Progenitor cell of endocrine pancreas (in vitro differentiated cells): Measurements from ENCODE around the gene ACOT8. TPM values are rescaled to one million over a fixed set of nuclear protein-coding genes. Genes with fewer than 3 reads are reported as not detected.

Source experiments
- DNase-seq: peaks from one replicate; pipeline ENCODE4 v3.0.0; 2021; ENCODE audit warnings: low spot score; ENCODE audit not compliant: unreplicated experiment
- H3K27ac Mint-ChIP-seq: 2 replicates; pipeline ENCODE4 v1.8.0; 2021; ENCODE audit warnings: mild to moderate bottlenecking, moderate library complexity, mixed read lengths
- H3K27me3 Mint-ChIP-seq: 2 replicates; pipeline ENCODE4 v1.8.0; 2021; ENCODE audit warnings: mixed read lengths
- H3K36me3 Mint-ChIP-seq: 2 replicates; pipeline ENCODE4 v1.8.0; 2022; ENCODE audit warnings: mixed read lengths; ENCODE audit not compliant: insufficient read depth
- H3K4me1 Mint-ChIP-seq: 2 replicates; pipeline ENCODE4 v1.8.0; 2021; ENCODE audit warnings: low read depth, mixed read lengths
- H3K4me3 Mint-ChIP-seq: 2 replicates; pipeline ENCODE4 v1.8.0; 2021; ENCODE audit warnings: low read depth, mild to moderate bottlenecking, moderate library complexity, mixed read lengths
- H3K9me3 Mint-ChIP-seq: 2 replicates; pipeline ENCODE4 v1.8.0; 2021; ENCODE audit warnings: low read depth, mixed read lengths
- total RNA-seq: library from RNA; stranded (reverse); gene quantifications from 2 replicates; pipeline ENCODE4 v1.2.1, GENCODE V29; 2021
- TF ChIP-seq, protein P1 (sequence below): fragments of 200-600 bp; sonication (generic); IDR thresholded peaks from one replicate; pipeline ENCODE4 v1.5.0; 2021; ENCODE audit warnings: antibody characterized with exemption, mild to moderate bottlenecking; ENCODE audit not compliant: unreplicated experiment

Gene ACOT8
- total RNA-seq, 1 donor from 2014 or later: 23.0 TPM

DNA sequence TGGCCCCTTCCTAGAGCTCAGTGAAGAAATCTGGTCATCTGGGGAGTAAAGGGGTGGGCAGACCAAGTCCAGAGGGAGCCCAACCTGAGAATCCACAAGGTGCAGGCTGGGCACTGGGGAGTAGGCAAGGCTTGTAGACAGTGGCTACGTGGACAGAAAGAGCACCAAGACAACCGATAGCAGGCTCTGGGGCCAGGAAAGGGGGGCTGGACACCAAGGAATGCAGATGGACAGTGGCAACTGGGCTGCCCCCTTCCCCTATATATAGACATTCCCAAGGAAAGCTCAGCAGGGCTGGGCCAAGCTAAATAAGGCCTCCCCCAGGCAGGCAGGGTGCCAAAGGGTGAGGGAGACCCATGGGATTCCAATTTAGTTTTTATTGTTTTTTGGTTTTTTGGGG is 28.6 kb downstream of the ACOT8 start:
- no peak for DNase-seq
- no peaks in the 10 kb centered on the region for H3K36me3 Mint-ChIP-seq
- H3K27ac Mint-ChIP-seq: no peak overlapping the region
- no peaks in the 10 kb centered on the region for H3K9me3 Mint-ChIP-seq
- H3K27me3 Mint-ChIP-seq: peaks cover 16% of the 10 kb centered on the region
- TF ChIP-seq, protein P1, sequence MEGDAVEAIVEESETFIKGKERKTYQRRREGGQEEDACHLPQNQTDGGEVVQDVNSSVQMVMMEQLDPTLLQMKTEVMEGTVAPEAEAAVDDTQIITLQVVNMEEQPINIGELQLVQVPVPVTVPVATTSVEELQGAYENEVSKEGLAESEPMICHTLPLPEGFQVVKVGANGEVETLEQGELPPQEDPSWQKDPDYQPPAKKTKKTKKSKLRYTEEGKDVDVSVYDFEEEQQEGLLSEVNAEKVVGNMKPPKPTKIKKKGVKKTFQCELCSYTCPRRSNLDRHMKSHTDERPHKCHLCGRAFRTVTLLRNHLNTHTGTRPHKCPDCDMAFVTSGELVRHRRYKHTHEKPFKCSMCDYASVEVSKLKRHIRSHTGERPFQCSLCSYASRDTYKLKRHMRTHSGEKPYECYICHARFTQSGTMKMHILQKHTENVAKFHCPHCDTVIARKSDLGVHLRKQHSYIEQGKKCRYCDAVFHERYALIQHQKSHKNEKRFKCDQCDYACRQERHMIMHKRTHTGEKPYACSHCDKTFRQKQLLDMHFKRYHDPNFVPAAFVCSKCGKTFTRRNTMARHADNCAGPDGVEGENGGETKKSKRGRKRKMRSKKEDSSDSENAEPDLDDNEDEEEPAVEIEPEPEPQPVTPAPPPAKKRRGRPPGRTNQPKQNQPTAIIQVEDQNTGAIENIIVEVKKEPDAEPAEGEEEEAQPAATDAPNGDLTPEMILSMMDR: no peak
- no peak overlapping the region for H3K4me3 Mint-ChIP-seq
- H3K4me1 Mint-ChIP-seq: peaks cover 4% of the 10 kb centered on the region

DNA sequence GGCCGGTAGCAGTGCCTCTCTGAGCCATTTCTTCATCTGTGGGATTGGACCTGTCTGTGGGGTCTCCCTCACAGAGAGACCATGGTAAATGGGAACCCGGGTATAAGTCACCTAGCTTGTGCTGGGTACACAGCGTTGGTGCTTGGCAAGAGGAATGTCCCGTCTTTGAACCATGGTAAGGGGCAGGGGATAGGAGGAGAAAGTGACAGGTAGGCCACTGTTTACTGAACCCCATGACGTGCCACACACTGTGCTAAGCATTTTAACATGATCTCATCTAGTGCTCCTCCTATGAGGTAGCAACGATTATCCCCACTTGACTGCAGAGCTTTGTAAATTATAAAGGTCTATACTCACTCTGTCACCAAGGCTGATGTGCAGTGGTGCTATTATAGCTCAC is 29.5 kb downstream of the ACOT8 start:
- no peaks in the 10 kb centered on the region for H3K36me3 Mint-ChIP-seq
- no peaks in the 10 kb centered on the region for H3K4me1 Mint-ChIP-seq
- no peak overlapping the region for H3K27ac Mint-ChIP-seq
- DNase-seq: no peak
- TF ChIP-seq, protein P1: no peak
- H3K27me3 Mint-ChIP-seq: peaks cover 23% of the 10 kb centered on the region
- H3K9me3 Mint-ChIP-seq: no peaks in the 10 kb centered on the region
- H3K4me3 Mint-ChIP-seq: no peak overlapping the region

DNA sequence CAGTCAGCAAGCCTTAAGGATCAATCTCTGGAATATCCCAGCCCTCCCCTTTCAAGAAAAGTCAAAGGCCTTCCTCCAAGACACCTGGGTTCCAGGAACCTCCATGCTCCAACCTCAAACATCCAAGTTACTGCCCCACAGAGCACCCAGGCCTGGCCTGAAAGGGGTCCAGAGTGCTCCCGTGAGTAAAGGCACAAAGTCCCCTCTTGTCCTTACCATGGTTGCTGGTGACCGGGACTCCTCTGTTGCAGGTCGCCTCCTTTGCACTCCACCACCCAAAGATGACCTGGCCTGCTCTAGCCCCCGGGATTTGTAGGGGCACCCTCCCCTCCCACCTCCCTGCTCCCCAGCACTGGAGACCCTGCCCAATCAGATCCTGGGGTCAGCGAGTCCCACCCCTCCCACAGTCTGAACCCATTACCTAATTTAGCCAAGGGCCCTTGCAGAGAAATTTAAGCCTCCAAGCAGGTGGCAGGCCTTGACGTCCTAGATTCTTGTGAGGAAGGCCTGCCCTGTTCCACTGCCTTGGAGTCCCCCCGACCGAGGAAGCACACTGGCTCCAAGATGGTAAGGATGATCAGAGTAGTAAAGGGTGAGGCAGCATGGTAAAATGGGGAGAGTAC is 30.1 kb downstream of the ACOT8 start, which contains the start of gene TNNC2:
TSS of gene TNNC2 (minus strand) at position 283 of the 623 bp plus-strand sequence. CDS start at position 219, 64 bp downstream.
- Mint-ChIP-seq H3K27me3 (peaks cover 27% of the 10 kb centered on the region), H3K4me3 (no peak within 1 kb of the TSS), H3K4me1 (no peaks in the 10 kb centered on the region), H3K9me3 (no peaks in the 10 kb centered on the region), H3K36me3 (no peaks in the 10 kb centered on the region), H3K27ac (no peak within 1 kb of the TSS)
- TF ChIP-seq, protein P1: no peak
- no peak for DNase-seq

DNA sequence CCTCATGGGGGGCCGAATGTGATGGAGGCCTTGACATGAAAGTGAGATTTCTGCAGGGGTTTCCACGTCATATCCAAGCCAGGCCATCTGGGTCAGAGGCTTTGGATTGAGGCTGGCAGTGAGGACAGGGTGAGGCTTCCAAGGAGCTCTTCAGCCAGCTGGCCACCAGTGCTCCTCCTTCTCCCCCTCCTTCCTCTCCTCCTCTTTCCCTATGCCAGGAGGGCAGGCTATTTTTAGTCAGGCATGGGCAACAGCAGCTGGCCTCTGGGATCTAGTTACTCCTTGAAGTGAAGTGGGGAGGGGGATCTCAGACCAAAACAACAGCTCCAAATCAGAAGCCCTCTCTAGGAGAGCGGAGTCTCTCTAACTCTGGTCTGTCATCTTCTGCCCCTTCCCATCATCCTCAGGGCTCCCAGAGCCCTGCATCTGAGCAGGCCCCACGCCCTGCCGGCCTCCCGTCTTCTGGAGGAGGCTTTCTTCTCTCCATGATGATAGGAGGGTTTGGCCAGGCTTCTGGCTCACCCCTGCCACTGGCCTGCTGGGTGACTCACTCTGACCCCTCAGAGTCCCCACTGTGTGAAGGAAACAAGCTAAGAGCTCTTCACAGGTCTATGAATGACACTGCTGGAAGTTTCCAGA is 30.7 kb downstream of the ACOT8 start:
- no peak for DNase-seq
- Mint-ChIP-seq H3K27me3 (peaks cover 30% of the 10 kb centered on the region), H3K4me1 (no peaks in the 10 kb centered on the region), H3K36me3 (no peaks in the 10 kb centered on the region), H3K9me3 (no peaks in the 10 kb centered on the region), H3K27ac (no peak overlapping the region), H3K4me3 (no peak overlapping the region)
- TF ChIP-seq, protein P1: no peak

DNA sequence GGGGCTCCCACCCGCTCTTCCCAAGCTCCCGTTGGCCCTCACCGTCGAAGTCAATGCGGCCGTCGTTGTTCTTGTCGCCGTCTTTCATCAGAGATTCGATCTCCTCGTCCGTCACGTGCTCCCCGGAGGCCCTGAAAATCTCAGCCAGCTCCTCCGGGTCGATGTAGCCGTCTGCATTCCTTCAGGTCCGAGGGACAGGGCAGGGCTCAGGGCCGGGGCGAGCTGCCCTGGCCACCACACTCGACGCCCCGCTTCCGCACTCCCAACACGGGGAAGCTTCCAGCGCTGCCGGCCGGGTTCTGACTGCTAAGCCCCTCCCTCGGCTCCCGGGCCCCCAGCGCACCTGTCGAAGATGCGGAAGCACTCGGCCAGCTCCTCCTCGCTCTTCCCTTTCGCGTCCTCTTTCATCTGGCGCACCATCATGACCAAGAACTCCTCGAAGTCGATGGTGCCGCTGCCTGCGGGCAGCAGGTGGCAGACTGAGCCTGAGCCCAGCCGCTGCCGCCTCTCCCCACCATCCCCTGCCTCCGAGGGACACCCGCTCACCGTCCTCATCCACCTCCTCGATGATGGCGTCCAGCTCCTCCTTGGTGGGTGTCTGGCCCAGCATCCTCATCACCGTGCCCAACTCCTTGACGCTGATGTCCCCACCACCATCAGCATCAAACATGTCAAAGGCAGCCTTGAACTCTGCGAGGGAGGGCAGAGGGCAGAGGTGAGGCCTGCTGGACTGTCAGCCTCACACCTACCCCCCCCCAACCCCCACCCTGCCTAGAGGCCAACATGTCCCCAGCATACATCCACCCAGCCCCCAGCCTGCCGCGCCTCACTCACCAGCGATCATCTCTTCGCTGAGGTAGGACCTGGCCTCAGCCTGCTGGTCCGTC is 33.0 kb downstream of the ACOT8 start:
- no peaks in the 10 kb centered on the region for H3K36me3 Mint-ChIP-seq
- no peaks in the 10 kb centered on the region for H3K9me3 Mint-ChIP-seq
- peak overlapping the region; percentile 3 for H3K4me3 Mint-ChIP-seq
- TF ChIP-seq, protein P1: peak; percentile 36
- H3K27me3 Mint-ChIP-seq: peaks cover 31% of the 10 kb centered on the region
- H3K4me1 Mint-ChIP-seq: no peaks in the 10 kb centered on the region
- peak; percentile 15 for DNase-seq
- no peak overlapping the region for H3K27ac Mint-ChIP-seq
